ENCODE measurements around the gene PGAP1. TPM values are rescaled to one million over a fixed set of nuclear protein-coding genes. Genes with fewer than 3 reads are reported as not detected.

PGAP1 gene
- total RNA-seq, 2 experiments from 2014 or later, result 39.0 to 42.0 TPM

GRCh38 chr2:196962325-196962724, 35.8 kb upstream of the PGAP1 start:
- CTCF ChIA-PET, result interaction anchor here (1.0 kb wide), 1 partner anchor 8 kb away, joined by 4 read pairs; no protein-coding TSS in a partner anchor
- H3K4me1 Mint-ChIP-seq, result peaks cover 24% of the 10 kb centered on the region
- H3K4me3 Mint-ChIP-seq, result no peak overlapping the region
- no peak overlapping the region for H3K27ac Mint-ChIP-seq
- peaks cover 4% of the 10 kb centered on the region for H3K36me3 Mint-ChIP-seq (ENCODE audit: low read depth)
- no peak for DNase-seq
- H3K27me3 Mint-ChIP-seq, result no peaks in the 10 kb centered on the region
- H3K9me3 Mint-ChIP-seq, result peaks cover 14% of the 10 kb centered on the region
- POLR2A ChIA-PET, result interaction anchor here (0.5 to 1.0 kb wide), 2 partner anchors 9 to 35 kb away, joined by 4 to 5 read pairs; no protein-coding TSS in a partner anchor

GRCh38 chr2:196961889-196962288, 35.4 kb upstream of the PGAP1 start:
- no peak for DNase-seq
- ChIA-PET POLR2A (interaction anchor here (0.5 to 1.0 kb wide), 3 partner anchors 8 to 46 kb away, joined by 3 to 5 read pairs (median 4); no protein-coding TSS in a partner anchor), CTCF (interaction anchor here (1.0 kb wide), 1 partner anchor 8 kb away, joined by 4 read pairs; no protein-coding TSS in a partner anchor)
- peaks cover 14% of the 10 kb centered on the region for H3K9me3 Mint-ChIP-seq
- H3K27me3 Mint-ChIP-seq, result no peaks in the 10 kb centered on the region
- H3K36me3 Mint-ChIP-seq (ENCODE audit: low read depth), result peaks cover 4% of the 10 kb centered on the region
- no peak overlapping the region for H3K27ac Mint-ChIP-seq
- H3K4me1 Mint-ChIP-seq, result peaks cover 24% of the 10 kb centered on the region
- no peak overlapping the region for H3K4me3 Mint-ChIP-seq

- peaks cover 11% of the 10 kb centered on the region for H3K9me3 Mint-ChIP-seq
- POLR2A ChIA-PET, result no interaction called here
- H3K4me1 Mint-ChIP-seq, result peaks cover 24% of the 10 kb centered on the region
- CTCF ChIA-PET, result interaction anchor here (1.0 to 1.4 kb wide), 2 partner anchors 11 to 20 kb away, joined by 3 to 4 read pairs; no protein-coding TSS in a partner anchor
- no peak for DNase-seq
- H3K36me3 Mint-ChIP-seq (ENCODE audit: low read depth), result peaks cover 4% of the 10 kb centered on the region
- H3K4me3 Mint-ChIP-seq, result no peak overlapping the region
- H3K27ac Mint-ChIP-seq, result no peak overlapping the region
- no peaks in the 10 kb centered on the region for H3K27me3 Mint-ChIP-seq
Measured at GRCh38 chr2:196959734-196960338, 33.3 kb upstream of the PGAP1 start.

GRCh38 chr2:196959281-196959680, 32.8 kb upstream of the PGAP1 start:
- H3K9me3 Mint-ChIP-seq, result peaks cover 11% of the 10 kb centered on the region
- peaks cover 4% of the 10 kb centered on the region for H3K36me3 Mint-ChIP-seq (ENCODE audit: low read depth)
- no peak for DNase-seq
- peaks cover 24% of the 10 kb centered on the region for H3K4me1 Mint-ChIP-seq
- ChIA-PET CTCF (interaction anchor here (1.0 to 1.4 kb wide), 2 partner anchors 11 to 20 kb away, joined by 3 to 4 read pairs; no protein-coding TSS in a partner anchor), POLR2A (no interaction called here)
- H3K27me3 Mint-ChIP-seq, result no peaks in the 10 kb centered on the region
- H3K4me3 Mint-ChIP-seq, result no peak overlapping the region
- H3K27ac Mint-ChIP-seq, result no peak overlapping the region

GRCh38 chr2:196957881-196958525, 31.5 kb upstream of the PGAP1 start:
- Mint-ChIP-seq H3K9me3 (peaks cover 9% of the 10 kb centered on the region), H3K4me1 (peaks cover 19% of the 10 kb centered on the region), H3K27me3 (no peaks in the 10 kb centered on the region), H3K36me3 (ENCODE audit: low read depth) (peaks cover 2% of the 10 kb centered on the region), H3K27ac (no peak overlapping the region), H3K4me3 (no peak overlapping the region)
- POLR2A ChIA-PET, result interaction anchor here (0.6 kb wide), 1 partner anchor 40 kb away, joined by 3 read pairs; no protein-coding TSS in a partner anchor
- no peak for DNase-seq
- CTCF ChIA-PET, result interaction anchor here (1.3 to 1.4 kb wide), 2 partner anchors 14 to 16 kb away, joined by 3 to 5 read pairs; no protein-coding TSS in a partner anchor

GRCh38 chr2:196957442-196957841, 30.9 kb upstream of the PGAP1 start:
- peaks cover 7% of the 10 kb centered on the region for H3K9me3 Mint-ChIP-seq
- CTCF ChIA-PET, result interaction anchor here (0.8 to 1.4 kb wide), 4 partner anchors 14 to 26 kb away, joined by 3 to 5 read pairs (median 3); no protein-coding TSS in a partner anchor
- H3K4me3 Mint-ChIP-seq, result no peak overlapping the region
- no peak for DNase-seq
- peaks cover 15% of the 10 kb centered on the region for H3K4me1 Mint-ChIP-seq
- H3K27ac Mint-ChIP-seq, result no peak overlapping the region
- no peaks in the 10 kb centered on the region for H3K27me3 Mint-ChIP-seq
- H3K36me3 Mint-ChIP-seq (ENCODE audit: low read depth), result no peaks in the 10 kb centered on the region
- POLR2A ChIA-PET, result no interaction called here

- ChIA-PET POLR2A (no interaction called here), CTCF (interaction anchor here (1.0 to 1.9 kb wide), 3 partner anchors 13 to 21 kb away, joined by 3 to 5 read pairs (median 4); no protein-coding TSS in a partner anchor)
- Mint-ChIP-seq H3K27ac (no peak overlapping the region), H3K36me3 (ENCODE audit: low read depth) (no peaks in the 10 kb centered on the region), H3K4me1 (peaks cover under 1% of the 10 kb centered on the region), H3K27me3 (peaks cover 4% of the 10 kb centered on the region), H3K4me3 (no peak overlapping the region), H3K9me3 (peaks cover 7% of the 10 kb centered on the region)
- no peak for DNase-seq
Measured at GRCh38 chr2:196956069-196956468, 29.6 kb upstream of the PGAP1 start.

GRCh38 chr2:196955036-196955435, 28.5 kb upstream of the PGAP1 start:
- ChIA-PET POLR2A (no interaction called here), CTCF (interaction anchor here (0.6 to 1.9 kb wide), 3 partner anchors 12 to 542 kb away, joined by 3 to 5 read pairs (median 3); no protein-coding TSS in a partner anchor)
- no peaks in the 10 kb centered on the region for H3K4me1 Mint-ChIP-seq
- H3K27me3 Mint-ChIP-seq, result peaks cover 6% of the 10 kb centered on the region
- no peak overlapping the region for H3K27ac Mint-ChIP-seq
- no peak for DNase-seq
- H3K36me3 Mint-ChIP-seq (ENCODE audit: low read depth), result no peaks in the 10 kb centered on the region
- peaks cover 6% of the 10 kb centered on the region for H3K9me3 Mint-ChIP-seq
- no peak overlapping the region for H3K4me3 Mint-ChIP-seq

- Mint-ChIP-seq H3K9me3 (peaks cover 4% of the 10 kb centered on the region), H3K27me3 (peaks cover 6% of the 10 kb centered on the region)
- POLR2A ChIA-PET, result interaction anchor here (0.6 kb wide), 1 partner anchor 8 kb away, joined by 5 read pairs; no protein-coding TSS in a partner anchor
Measured at GRCh38 chr2:196954001-196954400, 27.5 kb upstream of the PGAP1 start.

GRCh38 chr2:196952936-196953335, 26.4 kb upstream of the PGAP1 start:
- CTCF ChIA-PET, result interaction anchor here (0.6 to 1.6 kb wide), 5 partner anchors 20 to 777 kb away, joined by 3 to 6 read pairs (median 3); no protein-coding TSS in a partner anchor

More at GRCh38 chr2:196954001-196954400, 27.5 kb upstream of the PGAP1 start:
- Mint-ChIP-seq H3K27ac (no peak overlapping the region), H3K36me3 (ENCODE audit: low read depth) (no peaks in the 10 kb centered on the region), H3K4me3 (no peak overlapping the region), H3K4me1 (no peaks in the 10 kb centered on the region)
- CTCF ChIA-PET, result interaction anchor here (0.6 to 1.6 kb wide), 5 partner anchors 18 to 430 kb away, joined by 3 to 6 read pairs (median 3); no protein-coding TSS in a partner anchor
- no peak for DNase-seq

GRCh38 chr2:196951973-196952372, 25.5 kb upstream of the PGAP1 start:
- H3K9me3 Mint-ChIP-seq, result peaks cover 2% of the 10 kb centered on the region
- H3K36me3 Mint-ChIP-seq (ENCODE audit: low read depth), result no peaks in the 10 kb centered on the region
- CTCF ChIA-PET, result interaction anchor here (0.5 to 1.0 kb wide), 2 partner anchors 9 to 735 kb away, joined by 4 read pairs; no protein-coding TSS in a partner anchor
- H3K27ac Mint-ChIP-seq, result no peak overlapping the region
- H3K27me3 Mint-ChIP-seq, result peaks cover 8% of the 10 kb centered on the region
- no peak for DNase-seq
- no peak overlapping the region for H3K4me3 Mint-ChIP-seq
- POLR2A ChIA-PET, result no interaction called here
- no peaks in the 10 kb centered on the region for H3K4me1 Mint-ChIP-seq

More at GRCh38 chr2:196952936-196953335, 26.4 kb upstream of the PGAP1 start:
- no peaks in the 10 kb centered on the region for H3K36me3 Mint-ChIP-seq (ENCODE audit: low read depth)
- POLR2A ChIA-PET, result interaction anchor here (0.6 kb wide), 1 partner anchor 28 kb away, joined by 3 read pairs; no protein-coding TSS in a partner anchor
- peaks cover 6% of the 10 kb centered on the region for H3K27me3 Mint-ChIP-seq
- no peak overlapping the region for H3K27ac Mint-ChIP-seq
- no peak overlapping the region for H3K4me3 Mint-ChIP-seq
- H3K9me3 Mint-ChIP-seq, result no peaks in the 10 kb centered on the region
- no peaks in the 10 kb centered on the region for H3K4me1 Mint-ChIP-seq
- DNase-seq, result no peak

GRCh38 chr2:196949116-196949515, 22.6 kb upstream of the PGAP1 start:
- POLR2A ChIA-PET, result no interaction called here
- Mint-ChIP-seq H3K27ac (no peak overlapping the region), H3K4me3 (no peak overlapping the region), H3K4me1 (no peaks in the 10 kb centered on the region), H3K27me3 (peaks cover 8% of the 10 kb centered on the region), H3K36me3 (ENCODE audit: low read depth) (peaks cover 2% of the 10 kb centered on the region), H3K9me3 (peaks cover 2% of the 10 kb centered on the region)
- CTCF ChIA-PET, result no interaction called here
- no peak for DNase-seq

GRCh38 chr2:196944570-196944969, 18.1 kb upstream of the PGAP1 start:
- H3K9me3 Mint-ChIP-seq, result peaks cover 2% of the 10 kb centered on the region
- no peaks in the 10 kb centered on the region for H3K4me1 Mint-ChIP-seq
- H3K27me3 Mint-ChIP-seq, result peaks cover 2% of the 10 kb centered on the region
- H3K27ac Mint-ChIP-seq, result no peak overlapping the region
- CTCF ChIA-PET, result no interaction called here
- POLR2A ChIA-PET, result no interaction called here
- no peak for DNase-seq
- H3K4me3 Mint-ChIP-seq, result no peak overlapping the region
- H3K36me3 Mint-ChIP-seq (ENCODE audit: low read depth), result peaks cover 2% of the 10 kb centered on the region

Data from activated CD4-positive, alpha-beta T cell treated with anti-CD3 and anti-CD28 coated beads, Interleukin-2, amount 10 ng/mL, durations not matched to agents 7 days and 5 days (primary cell).